COLO829 (cell line): Measurements from ENCODE around the gene SLC9B1.
"Not testable (repeated sequence)": the region's sequence is repeated elsewhere in the genome, so short reads cannot be mapped to it uniquely, and the experiment has no call there.

Experiments used
- DNase-seq: peaks from one replicate; pipeline ENCODE4 v3.0.0; 2012; ENCODE audit warnings: low spot score

Gene SLC9B1

DNA sequence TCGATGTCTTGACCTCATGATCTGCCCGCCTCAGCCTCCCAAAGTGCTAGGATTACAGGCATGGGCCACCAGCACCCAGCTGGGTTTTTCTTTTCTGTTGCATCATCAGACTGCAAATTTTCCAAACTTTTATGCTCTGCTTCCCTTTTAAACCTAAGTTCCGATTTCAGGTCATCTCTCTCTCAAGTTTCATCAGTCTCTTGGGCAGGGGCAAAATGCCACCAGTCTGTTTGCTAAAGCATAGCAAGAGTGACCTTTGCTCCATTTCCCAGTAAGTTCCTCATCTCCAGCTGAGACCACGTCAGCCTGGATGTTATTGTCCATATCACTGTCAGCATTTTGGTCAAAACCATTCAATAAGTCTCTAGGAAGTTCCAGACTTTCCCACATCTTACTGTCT lies 141.2 kb downstream of the SLC9B1 start:
- DNase-seq, result not testable (repeated sequence)

DNA sequence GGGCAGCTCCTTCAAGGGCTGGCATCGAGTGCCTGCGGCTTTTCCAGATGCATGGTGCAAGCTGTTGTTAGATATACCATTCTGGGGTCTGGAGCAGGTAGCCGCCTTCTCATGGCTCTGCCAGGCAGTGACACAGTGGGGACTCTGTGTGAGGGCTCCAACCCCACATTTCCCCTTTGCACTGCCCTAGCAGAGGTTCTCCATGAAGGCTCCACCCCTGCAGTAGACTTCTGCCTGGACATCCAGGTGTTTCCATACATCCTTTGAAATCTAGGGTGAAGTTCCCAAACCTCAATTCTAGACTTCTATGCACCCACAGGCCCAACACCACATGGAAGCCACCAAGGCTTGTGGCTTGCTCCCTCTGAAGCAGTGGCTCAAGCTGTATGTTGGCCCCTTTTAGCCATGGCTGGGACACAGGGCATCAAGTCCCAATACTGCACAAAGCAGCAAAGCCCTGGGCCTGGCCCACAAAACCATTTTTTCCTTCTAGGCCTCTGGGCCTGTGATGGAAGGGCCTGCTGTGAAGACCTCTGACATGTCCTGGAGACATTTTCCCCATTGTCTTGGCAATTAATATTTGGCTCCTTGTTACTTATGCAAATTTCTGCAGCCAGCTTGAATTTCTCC lies 141.9 kb downstream of the SLC9B1 start:
- not testable (repeated sequence) for DNase-seq

DNA sequence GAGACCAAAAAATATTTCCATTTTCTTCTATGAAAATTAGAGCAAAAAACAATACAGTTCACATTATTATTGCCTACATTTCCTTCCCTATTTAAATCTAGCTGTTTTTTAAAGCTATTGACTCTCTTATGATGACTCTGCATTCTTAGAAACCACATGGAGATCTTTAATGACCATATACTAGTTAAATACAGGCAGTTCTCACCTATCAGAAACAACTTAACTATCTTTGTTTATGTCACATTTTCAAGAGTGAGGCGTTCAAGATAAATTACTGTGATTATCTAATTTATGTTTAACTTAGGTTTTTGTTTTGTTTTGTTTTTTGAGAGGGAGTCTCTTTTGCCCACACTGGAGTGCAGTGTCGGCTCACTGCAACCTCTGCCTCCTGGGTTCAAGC lies 147.7 kb downstream of the SLC9B1 start:
- DNase-seq, result no peak

DNA sequence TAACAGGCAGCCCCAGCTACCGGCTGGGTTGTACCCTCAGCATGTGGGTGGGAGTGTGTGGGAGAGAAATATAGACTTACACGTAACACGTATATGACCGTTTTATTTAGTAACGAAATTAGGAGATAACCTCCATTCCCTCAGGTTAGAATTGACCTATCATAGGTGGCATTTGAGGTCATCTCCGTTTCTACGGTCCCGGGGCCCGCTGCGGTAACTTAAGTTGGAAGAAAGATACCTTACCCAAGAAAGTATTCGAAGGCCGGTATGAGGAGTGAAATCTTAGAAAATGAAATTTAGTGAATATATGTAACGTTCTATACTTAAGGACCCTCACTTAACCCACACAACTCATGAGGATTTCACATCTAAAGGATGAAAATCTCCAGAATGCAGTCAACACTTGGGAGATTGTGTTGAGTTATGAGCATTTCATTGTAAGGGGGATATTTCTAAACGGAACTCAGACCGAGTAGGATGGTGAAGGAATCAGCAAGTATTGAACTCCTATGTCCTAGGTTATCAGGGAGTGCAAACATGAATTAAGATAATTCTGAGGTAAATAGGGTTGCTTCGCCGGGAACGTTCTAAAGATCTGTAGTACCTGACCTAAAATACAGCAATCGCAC lies 149.8 kb downstream of the SLC9B1 start:
- DNase-seq, result peak; percentile 9

DNA sequence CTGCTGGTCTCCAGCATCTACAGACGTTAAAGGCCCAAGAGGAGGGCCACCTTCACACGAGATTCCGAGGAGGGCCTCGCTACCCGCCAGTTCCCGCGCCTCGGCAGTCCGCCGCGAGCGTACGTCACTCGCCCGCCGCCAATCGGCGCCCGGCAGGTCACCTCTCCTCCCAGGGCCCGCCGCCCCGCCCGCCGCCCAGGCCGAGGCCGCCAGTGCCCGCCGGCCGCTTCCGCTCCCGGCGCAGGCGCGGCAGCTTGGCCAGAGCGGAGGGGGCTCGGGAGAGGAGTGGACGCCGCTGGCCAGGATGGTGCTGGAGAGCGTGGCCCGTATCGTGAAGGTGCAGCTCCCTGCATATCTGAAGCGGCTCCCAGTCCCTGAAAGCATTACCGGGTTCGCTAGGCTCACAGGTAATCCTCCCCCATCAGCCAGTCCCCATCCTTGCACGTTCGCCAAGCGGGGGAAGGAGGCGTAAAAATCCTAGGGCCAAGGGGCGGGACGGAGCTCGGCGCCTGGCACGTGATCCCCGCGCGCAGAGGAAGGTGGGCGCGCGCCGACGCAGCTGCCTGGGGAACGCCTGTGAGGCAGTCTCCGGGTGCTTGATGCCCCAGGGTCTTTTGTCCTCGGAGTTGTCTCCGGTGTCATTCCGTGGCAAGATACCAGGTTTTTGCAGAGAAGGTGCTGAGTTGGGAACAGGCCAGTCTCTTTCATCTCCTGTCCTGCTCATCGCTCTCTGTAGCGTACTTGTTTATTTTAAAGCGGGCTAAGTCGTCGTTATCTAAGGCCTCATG lies 150.5 kb downstream of the SLC9B1 start, which contains the start of gene CISD2:
Gene CISD2 (plus strand): TSS at position 212 of the 788 bp plus-strand sequence. CDS start 93 bp downstream, at position 305.
- peak; percentile 89 for DNase-seq

DNA sequence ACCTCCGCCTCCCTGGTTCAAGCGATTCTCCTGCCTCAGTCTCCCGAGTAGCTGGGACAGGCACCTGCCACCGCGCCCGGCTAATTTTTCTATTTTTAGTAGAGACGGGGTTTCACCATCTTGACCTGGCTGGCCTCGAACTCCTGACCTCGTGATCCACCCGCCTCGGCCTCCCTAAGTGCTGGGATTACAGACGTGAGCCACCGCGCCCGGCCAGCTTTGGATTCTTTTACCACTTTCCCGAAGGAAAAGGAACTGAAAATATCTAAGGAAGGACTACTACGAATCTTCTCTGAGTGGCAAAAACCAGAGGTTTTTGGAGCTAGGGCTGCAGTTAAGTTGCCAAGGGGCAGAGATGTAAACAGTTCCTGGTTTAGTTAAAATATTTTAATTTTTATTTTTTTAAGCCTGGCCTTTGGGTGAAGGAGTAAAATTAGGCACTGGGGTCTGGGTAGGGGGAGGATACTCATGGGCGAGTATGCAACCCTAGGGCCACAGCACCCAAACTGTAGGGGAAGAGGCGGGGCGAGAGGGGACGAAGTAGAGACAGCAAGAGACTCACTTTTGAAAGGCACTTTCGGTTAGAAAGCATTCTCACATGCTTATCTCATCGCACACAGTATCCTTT lies 151.2 kb downstream of the SLC9B1 start:
- DNase-seq, result no peak

DNA sequence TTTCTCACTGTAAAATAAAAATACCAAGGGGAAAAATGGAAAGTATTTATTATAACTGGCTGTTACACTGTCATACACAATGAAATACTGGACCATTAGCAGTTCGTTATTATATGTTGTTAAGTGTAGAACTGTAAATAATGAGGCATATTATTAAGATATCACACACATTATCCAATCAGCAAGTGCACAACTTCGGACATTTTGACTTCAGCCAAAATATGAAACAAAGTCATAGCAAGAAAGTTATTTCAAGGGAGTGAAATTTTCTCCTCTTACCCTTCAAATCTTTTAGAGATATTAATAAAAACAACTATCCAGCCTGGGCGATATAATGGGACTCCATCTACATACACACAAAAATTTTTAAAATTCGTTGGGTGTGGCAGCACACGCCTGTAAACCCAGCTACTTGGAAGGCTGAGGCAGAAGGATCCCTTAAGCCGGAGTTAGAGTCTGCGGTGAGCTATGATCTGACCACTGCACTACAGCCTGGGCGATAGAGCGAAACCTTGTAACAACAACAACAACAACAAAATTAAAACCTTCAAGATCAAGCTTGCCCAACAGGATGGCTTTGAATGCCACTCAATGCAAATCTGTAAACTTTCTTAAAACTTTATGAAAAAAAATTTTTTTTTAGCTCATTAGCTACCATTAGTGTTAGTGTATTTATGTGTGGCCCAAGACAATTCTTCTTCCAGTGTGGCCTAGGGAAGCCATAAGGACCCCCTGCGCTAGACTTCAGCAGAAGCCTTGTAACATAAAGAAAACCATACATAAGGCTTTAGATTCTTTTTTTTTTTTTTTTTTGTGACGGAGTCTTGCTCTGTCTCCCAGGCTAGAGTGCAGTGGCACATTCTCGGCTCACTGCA lies 152.0 kb downstream of the SLC9B1 start:
- DNase-seq, result no peak

DNA sequence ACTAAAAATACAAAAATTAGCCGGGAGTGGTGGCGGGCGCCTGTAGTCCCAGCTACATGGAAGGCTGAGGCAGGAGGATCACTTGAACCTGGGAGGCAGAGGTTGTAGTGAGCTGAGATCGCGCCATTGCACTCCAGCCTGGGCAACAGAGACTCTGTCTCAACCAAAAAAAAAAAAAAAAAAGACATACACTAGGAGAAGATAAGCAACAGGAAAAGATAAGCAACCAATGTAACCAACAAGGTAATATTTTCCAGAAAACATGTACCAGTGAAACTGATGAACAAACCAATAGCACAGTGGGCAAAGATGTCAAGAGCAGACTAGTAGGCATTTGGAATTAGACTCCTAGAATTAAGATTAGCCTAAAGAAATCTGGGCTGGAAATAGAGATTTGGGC lies 154.2 kb downstream of the SLC9B1 start:
- not testable (repeated sequence) for DNase-seq

DNA sequence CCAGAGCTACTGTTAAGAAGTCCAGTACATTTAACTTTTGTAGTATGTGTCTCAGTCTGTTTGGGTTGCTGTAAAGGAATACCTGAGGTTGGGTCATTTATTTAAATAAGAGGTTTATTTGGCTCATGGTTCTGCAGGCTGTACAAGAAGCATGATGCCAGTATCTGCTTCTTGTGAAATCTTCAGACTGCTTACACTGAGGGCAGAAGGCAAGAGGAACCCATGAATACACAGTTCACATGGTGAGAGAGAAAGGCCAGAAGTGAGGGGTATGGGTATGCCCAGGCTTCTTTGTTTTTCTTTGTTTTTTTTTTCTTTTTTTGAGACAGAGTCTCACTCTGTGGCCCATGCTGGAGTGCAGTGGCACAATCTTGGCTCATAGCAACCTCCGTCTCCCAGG lies 156.8 kb downstream of the SLC9B1 start:
- no peak for DNase-seq

DNA sequence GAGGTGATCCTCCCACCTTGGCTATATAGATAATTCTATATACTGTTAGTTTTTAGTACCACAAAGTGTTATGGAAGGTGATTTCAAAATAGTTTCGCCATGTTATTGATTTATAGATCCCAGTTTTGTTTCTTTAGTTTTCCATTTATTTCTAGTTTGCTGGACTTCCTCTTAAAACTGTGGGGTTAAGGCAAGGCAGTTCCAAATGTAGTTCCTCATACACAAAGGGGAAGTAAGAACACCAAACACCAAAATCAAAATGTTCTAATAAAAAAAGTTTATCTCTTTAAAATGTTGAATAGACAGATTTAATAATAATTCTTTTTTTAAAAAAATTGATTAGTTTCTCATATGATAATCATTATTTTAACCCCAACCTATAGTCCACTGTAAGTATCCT lies 157.5 kb downstream of the SLC9B1 start:
- DNase-seq, result no peak

DNA sequence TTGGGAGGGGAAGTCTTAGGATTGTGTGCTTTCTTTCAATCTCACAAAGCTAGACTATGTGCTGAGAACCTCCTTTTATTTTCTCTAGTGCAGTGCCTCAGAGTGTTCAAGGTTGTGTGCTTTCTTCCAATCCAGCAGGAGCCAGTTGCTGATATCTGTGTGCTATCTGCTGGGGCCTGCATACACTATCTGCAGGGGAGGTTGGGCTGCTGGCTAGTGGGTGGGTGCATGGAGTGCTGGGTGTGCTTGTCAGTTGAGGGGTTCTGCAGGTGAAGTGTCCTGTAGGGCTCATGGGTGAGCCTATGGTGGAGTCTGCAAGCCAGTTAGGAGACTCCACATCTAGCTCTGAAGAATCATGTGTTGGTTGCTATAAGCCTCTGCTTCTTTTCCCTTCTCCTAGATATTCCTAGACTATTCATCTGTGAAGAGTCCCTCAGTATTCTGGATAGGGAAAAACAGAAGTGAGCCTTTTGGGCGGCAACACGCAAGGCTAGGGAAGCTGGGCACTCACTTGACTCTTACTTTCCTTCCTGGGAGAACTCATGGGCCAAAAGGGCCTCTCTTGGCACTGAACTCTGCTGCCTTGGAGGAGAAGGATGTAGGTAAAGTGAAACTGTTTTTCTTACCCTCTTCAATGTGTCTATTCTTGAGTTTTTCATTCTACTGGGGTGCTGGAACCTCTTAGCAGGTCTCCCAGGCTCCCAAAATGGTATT lies 158.7 kb downstream of the SLC9B1 start:
- DNase-seq, result no peak

DNA sequence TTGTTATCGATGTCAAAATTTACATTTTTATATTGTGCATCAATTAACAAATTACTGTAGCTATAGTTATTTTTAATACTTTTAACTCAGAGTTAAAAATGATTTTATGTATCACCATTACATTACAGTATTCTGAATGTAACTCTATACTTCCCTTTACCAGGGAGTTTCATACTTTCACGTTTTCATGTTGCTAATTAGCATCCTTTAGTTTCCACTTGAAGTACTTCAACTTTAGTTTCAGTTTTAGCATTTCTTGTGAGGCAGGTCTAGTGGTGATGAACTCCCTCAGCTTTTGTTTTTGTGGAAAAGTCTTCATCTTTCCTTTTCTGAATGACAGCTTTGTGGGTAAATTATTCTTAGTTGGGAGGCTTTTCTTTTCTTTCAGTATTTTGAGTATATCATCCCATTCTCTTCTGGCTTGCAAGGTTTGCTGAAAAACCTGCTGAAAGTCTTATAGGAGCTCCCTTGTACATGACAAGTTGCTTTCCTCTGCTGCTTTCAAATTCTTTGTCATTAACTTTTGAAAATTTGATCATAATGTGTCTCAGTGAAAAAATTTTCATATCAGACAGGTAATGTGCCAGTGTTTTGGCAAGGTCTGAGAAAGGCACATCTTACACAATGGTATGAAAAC lies 160.6 kb downstream of the SLC9B1 start:
- DNase-seq, result no peak
